EL (cell line): ENCODE results near the gene KIAA1328.
"Not testable (repeated sequence)": the region's sequence is repeated elsewhere in the genome, so short reads cannot be mapped to it uniquely, and the experiment has no call there.

Experiments
- DNase-seq: peaks from one replicate; pipeline ENCODE4 v3.0.0-alpha.2; 2016

KIAA1328 gene

DNA sequence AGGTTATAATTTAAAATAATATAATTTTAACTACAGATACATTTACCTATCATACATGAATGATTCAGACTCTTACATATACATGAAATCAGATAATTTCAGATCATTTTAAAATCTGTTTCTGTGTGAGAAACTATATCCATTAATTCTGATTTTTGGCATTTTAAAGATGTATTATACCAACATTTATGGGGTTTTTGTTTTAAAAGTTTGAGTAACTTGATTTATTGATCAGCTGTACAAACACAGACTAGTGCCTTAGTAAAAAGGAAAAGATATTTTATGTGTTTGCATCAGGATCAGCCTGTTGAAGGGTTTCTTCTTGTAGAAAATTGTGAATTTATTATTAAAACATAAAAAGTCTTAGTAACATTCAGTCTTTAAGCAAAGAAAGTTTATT lies 59.9 kb downstream of the KIAA1328 start:
- no peak for DNase-seq

- no peak for DNase-seq
These were observed 60.4 kb downstream of the KIAA1328 start for GRCh38 chr18:36889321-36889720.

- DNase-seq = no peak
These were observed 60.8 kb downstream of the KIAA1328 start for GRCh38 chr18:36889742-36890141.

- no peak for DNase-seq
These were observed 61.7 kb downstream of the KIAA1328 start for GRCh38 chr18:36890598-36890997.

GRCh38 chr18:36893227-36893626 lies 64.3 kb downstream of the KIAA1328 start:
- DNase-seq = no peak

DNA sequence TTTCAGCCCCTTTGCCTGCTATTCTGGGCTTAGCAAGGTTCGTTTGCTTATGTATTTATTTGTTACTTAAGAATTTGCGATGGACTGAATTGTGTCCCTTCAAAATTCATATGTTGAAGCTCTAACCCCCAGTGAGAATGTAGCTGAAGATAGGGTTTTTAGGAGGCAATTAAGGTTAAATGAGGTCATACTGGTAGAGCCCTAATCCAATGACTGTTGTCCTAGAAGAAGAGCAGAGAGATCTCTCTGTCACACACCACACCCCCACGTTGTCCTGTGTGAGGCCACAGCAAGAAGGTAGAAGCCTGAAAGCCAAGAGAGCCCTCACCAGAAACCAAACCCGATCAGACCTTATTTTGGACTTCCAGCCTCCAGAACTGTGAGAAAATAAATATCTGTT lies 66.7 kb downstream of the KIAA1328 start:
- DNase-seq = no peak

DNA sequence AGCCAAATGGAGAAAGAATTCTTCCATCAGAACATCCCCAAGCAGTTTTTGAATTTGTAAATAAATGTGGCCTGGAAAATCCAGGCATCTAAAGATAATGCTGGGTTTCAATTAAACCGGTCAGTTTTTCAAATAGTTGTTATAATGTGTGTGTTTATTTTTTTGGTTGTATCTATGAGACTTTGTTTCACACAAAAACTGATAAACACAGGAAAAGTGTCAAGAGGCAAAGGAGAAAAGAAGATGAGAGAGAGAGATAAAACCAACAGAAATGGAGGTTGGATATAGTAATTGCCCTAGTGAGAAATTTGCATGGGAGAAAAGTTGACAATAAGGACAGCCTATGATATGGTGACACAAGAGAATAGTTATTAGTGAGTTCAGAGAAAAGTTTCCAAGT lies 68.3 kb downstream of the KIAA1328 start:
- no peak for DNase-seq

GRCh38 chr18:36899289-36899688 lies 70.4 kb downstream of the KIAA1328 start:
- peak; percentile 23 for DNase-seq

DNA sequence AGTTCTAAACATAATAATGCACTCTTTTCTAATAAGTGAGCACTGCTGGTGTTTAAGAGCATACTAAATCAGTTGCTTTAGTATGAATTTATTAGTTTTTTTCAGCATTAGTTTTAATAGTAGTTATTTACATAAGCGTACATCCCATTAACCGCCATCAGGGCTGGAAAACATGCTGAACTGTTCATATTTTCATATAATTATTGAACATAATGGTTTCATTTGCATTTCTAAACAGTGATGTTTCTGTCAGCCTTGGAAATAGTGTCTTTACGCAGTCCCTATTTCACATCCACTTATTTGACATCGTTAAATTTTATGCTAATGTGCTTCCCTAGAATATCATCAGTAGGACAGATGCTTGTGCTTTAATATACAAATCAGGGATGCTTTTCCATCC lies 71.5 kb downstream of the KIAA1328 start:
- no peak for DNase-seq

- peak; percentile 4 for DNase-seq
These were observed 72.4 kb downstream of the KIAA1328 start for GRCh38 chr18:36901277-36901701.

DNA sequence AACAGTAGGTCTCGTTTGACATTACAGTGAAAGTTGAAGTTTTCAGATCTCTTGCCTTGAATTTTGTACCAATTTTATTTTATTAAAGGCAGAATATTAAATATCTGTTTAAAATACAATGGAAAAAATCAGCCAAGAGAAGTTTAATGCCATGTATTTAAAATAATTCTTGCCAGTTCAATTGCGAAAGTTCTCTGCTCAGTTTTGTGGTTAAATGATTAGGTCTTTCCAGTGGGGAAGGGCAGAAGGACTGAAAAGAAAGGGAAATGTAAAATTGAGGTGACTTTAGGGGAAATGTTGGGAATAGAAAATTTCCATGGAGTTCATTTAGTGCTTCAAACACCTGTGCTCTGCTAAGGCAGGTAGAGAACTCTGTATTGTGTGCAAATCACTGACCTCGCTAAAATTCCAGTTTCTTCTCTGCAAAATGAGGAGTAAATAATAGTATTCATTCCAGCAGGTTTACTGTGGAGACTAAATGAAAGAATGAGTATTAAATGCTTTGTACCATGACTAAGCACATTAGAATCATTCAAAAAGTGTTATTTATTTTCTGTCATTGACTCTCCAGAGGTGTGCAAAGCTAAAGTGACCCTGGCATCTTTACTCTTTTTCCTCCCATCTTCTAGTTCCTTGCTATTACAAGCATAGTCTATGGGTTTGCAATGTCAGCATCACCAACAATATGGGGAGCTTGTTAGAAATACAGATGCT lies 74.4 kb downstream of the KIAA1328 start:
- DNase-seq = no peak

DNA sequence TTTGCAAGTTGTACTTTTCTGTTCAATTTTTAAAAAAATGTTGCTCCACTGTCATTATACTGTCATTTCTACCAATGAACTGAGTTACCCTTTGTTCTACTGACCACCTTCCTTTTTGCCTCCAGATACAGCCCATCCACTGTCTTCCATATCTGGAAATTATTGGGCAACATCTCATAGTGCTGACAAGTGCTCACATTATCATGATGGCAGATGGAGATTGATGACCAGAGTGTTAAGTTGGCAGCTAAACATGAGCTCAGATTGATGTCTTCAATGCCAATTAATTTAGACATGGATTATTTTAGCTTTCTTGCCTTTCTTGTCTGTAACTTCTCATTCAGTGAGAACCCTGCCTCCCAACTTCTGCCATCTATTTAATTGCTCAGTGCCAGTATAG lies 76.6 kb downstream of the KIAA1328 start:
- no peak for DNase-seq

DNA sequence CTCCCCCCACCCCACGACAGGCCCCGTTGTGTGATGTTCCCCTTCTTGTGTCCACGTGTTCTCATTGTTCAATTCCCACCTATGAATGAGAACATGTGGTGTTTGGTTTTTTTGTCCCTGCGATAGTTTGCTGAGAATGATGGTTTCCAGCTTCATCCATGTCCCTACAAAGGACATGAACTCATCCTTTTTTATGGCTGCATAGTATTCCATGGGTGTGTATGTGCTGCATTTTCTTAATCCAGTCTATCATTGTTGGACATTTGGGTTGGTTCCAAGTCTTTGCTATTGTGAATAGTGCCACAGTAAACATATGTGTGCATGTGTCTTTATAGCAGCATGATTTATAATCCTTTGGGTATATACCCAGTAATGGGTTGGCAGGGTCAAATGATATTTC lies 80.4 kb downstream of the KIAA1328 start:
- DNase-seq = not testable (repeated sequence)

DNA sequence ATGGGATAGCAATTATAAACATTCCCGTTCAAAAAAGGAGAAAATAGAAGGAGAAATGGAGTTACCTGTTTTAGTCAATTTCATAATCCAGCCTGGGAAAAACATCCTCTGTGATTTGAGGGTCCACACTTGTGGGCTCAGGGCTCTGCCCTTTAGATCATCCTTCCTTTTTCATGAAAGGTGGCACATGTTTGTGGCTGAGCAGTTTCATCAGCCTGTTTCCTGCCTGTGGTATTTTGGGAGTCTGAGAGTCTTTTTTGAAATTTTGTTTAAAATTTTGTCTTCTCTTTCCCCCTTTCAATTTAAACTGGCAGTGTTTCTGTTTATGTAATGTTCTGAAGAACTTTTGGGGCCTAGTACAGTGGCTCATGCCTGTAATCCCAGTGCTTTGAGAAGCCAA lies 84.0 kb downstream of the KIAA1328 start:
- DNase-seq = no peak

GRCh38 chr18:36917907-36918306 lies 89.0 kb downstream of the KIAA1328 start:
- DNase-seq = no peak

GRCh38 chr18:36929601-36930000 lies 100.7 kb downstream of the KIAA1328 start:
- DNase-seq = no peak

GRCh38 chr18:36931106-36931505 lies 102.2 kb downstream of the KIAA1328 start:
- no peak for DNase-seq

GRCh38 chr18:36933552-36933951 lies 104.6 kb downstream of the KIAA1328 start:
- no peak for DNase-seq

- DNase-seq = peak; percentile 5
These were observed 106.0 kb downstream of the KIAA1328 start for GRCh38 chr18:36934884-36935283.

DNA sequence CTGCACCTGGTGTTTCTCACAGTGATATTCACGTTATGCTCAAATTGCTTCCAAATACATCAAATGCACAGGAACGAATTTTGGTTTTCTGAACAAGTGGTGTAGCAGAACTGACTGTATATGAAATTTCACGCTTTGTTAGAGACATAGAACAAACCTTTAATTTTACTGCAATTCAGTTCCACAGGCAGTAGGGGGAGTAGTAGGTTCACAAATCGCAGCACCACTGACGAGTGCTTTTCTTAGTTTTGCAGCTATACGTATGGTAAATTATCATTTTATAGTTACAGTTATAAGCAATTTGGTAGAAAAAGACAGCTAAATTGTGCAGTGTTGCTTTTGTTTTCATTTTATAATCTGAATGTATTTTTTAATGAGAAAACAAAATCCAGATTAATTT lies 113.3 kb downstream of the KIAA1328 start:
- peak; percentile 34 for DNase-seq

DNA sequence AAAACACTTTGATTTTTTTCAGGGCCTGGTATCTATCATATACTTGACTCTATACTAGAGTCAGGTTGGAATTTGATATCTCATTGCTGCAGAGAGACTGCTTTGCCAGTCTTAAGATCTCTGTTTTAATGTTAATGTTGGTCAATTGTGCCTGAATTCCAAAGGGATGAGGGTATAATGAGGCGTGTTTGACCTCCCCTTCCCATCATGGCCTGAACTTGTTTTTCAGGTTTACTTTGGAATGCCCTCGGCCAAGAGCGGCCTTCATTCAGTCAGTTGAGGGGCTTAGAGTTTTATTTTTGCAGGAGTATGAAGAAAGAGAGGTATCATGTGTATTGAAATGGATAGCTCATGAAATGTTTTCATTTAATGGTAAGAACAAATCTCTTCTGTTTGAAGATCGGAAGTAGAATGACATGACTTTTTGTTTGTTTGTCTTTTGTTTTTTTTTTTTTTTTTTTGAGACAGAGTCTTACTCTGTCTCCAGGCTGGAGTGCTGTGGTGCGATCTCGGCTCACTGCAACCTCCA lies 119.0 kb downstream of the KIAA1328 start:
- no peak for DNase-seq

DNA sequence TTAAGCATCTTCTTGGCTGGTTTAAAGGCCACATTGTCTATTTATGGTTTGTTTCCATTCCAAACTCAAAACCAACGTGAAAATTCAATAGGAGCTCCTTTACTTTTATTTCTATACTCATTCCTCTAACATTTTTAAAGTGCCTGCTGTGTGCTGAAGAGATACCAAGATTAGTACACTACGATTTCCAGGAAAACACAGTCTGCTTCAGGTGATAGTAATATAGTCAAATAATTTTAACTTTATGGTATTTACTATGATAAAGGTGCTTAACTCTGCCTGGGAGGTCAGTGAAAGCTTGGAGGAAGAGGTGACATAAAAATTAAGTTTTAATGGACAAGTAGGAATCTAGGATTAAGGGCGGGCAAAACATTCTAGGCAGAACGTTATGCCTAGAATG lies 121.4 kb downstream of the KIAA1328 start:
- no peak for DNase-seq

DNA sequence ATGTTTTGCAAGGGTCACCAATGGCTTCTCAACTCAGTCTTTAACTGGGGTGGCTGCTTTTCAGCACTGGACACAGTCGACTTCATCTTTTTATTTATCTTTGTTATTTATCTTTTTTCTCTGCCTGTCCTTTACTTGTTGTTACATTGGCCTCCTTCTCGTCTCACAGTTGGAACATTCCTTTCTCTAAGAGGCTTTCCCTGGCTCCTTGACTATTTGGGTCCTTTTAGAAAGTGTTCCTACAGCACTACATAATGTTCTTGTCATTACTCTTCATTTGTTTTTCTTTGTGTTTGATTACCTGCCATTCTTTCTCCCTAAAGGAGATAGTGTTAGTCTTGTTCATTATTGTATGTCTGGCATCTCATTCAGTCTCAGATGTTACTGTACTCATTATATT lies 122.0 kb downstream of the KIAA1328 start:
- DNase-seq = no peak

DNA sequence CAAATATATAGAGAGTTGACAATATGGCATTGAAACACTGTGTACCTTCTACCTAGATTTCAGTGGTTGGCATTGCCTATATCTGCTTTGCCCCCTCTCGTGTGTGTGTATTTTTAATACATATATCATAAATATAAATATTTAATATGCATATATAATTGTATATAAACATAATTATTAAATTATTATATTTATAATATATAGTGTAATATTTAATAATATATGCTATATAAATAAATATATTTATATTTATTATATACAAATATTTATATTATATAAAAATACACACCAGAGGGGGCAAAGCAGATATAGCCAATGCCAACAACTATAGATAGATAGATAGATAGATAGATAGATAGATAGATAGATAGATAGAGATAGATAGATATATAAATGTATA lies 124.1 kb downstream of the KIAA1328 start:
- DNase-seq = no peak

DNA sequence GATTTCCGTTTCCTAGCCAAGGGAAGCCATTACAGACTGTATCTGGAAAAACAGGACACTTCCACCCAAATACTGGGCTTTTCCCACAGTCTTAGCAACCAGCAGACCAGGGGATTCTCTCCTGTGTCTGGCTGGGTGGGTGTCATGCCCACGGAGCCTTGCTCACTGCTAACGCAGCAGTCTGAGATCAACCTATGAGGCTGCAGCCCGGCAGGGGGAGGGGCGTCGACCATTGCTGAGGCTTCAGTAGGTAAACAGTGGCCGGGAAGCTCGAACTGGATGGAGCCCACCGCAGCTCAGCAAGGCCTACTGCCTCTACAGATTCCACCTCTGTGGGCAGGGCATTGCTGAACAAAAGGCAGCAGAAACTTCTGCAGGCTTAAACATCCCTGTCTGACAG lies 131.1 kb downstream of the KIAA1328 start:
- no peak for DNase-seq
